ENCODE data around the gene FAM83B.
"Not testable (repeated sequence)": the region's sequence is repeated elsewhere in the genome, so short reads cannot be mapped to it uniquely, and the experiment has no call there.

Gene FAM83B

DNA sequence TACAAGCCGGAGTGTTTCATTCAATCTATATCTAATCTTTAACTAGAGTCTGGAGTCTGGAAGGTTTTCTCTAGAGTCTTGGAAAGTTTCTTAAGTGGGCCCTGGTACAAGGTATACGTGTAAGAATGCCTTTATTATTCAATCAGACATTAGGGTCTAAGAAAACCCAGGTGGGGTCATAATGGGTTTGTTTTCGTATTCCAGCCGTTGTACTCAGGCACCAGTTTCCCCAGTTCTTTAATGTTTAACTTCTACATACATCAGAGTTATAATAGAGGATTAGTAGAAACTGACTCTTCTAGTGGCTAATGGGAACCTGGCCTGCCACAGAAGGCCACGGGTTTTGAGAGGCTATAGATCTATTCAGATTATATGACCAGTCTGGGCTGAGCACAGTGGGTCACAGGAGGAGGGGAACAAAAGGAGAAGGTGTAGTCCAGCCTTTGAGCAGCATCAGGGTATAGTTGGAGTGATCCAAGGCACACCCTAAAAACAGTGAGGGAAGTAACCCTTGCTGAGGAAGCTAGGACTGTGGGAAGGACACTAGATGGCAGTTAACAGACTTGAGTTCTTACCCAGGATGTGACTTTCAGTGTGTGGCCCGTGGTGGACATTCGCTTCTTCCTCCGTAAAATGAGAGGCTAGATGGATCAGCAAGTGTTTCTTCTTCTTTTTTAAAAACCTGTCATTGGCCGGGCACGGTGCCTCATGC lies 15.5 kb downstream of the FAM83B start:
- DNase-seq (ENCODE audit: low spot score) = no peak

GRCh38 chr6:54864272-54864671 lies 17.7 kb downstream of the FAM83B start:
- DNase-seq (ENCODE audit: low spot score) = no peak

- no peak for DNase-seq (ENCODE audit: low spot score)
These were observed 18.6 kb downstream of the FAM83B start for GRCh38 chr6:54865091-54865631.

DNA sequence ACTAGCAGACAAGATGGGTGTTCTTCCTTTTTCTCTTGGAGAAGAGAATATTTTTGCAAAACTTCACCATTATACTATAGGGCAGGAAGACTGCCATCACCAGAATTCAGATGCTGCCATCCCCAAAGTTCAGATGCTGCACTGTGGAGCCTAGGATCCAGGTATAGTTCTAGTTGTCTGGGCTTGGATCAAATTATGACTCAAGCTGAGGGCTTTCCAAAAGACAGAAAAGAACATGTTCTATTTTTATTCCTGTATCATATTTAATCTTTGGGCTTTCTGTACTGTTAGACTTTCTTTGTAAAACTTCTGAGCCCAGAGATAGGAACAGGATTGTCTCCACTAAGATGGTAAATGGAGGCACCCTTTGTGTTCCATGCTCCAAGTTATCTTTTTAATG lies 22.0 kb downstream of the FAM83B start:
- DNase-seq (ENCODE audit: low spot score) = no peak

DNA sequence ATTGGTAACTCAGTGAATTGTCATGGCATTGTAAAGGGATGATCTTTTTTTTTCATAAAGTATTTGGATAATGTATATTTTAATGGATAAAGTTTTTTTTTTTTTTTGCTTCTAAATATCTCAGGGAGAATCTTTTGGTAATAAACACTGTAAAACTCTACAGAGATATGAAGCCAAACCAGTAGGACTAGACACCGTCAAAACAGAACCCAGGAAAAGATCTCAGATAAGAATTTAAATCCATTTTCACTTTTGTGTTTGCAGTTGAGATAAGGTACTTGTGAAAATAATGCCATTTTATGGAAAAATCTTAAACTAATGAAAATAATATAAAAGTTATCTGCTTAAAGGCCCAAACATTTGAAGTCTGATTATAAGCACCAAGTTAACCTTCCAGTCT lies 27.0 kb downstream of the FAM83B start:
- no peak for DNase-seq (ENCODE audit: low spot score)

DNA sequence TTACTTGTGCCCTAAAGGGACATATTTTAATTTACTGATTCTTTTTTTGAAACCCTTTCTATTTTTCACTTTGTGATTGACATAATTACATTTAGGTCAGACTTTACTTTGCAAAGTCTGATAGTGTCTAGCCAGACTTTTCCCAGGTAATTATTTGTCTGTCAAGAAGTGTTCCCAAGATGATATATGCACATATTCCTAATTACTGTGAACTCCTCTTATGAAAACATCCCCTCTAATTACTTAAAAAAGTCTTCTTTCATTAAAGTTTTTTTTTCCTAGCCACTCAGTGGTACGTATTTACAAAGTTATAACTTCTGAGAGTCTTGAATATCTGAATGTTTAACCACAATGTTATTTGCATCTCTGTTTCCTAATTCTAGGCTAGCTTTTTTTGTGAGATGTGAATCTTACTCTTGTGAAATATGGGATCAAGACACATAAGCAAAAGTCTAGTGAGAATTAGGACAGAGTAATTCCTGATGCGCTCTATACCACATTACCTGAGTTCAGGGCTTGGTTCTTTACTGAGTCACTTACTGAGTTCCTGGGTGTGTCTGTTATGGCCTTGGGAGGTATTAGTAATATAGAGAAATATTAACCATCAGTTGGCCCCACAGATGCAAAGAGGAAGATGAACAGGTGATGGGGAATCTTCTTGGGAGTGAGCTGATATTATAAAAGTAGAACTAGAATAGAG lies 27.9 kb downstream of the FAM83B start:
- no peak for DNase-seq (ENCODE audit: low spot score)

GRCh38 chr6:54875539-54875938 lies 29.0 kb downstream of the FAM83B start:
- DNase-seq (ENCODE audit: low spot score) = no peak

GRCh38 chr6:54876365-54876764 lies 29.8 kb downstream of the FAM83B start:
- DNase-seq (ENCODE audit: low spot score) = no peak

GRCh38 chr6:54876871-54877270 lies 30.3 kb downstream of the FAM83B start:
- DNase-seq (ENCODE audit: low spot score) = no peak

DNA sequence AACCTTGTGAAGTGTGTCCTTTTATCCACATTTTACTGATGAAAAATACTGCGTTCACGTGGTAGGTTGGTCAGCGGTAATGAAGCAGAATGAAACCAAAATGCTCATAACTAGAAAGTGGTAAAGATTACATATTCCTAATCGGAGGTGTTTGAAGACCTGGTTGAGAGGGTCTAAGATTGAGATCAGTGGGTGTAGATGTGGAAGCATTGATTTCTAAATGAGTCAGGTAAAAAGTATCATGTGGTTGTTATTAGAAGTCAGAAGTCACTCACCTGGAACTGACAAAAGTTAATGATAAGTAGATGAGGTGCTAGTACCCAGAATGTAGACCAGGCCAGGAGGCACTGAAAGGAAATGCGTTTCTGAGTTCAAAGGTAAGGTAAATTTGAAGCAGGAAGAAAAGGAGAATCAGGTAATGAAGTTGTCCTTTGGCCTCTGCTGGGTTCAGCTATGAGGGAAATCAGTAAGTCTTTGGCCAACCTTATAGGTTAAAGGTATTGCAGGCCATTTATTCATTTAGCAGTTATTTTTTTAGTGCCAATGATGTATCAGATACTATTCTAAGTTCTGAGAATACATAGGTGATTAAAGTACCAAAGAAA lies 31.2 kb downstream of the FAM83B start:
- DNase-seq (ENCODE audit: low spot score) = no peak

GRCh38 chr6:54878718-54879117 lies 32.1 kb downstream of the FAM83B start:
- no peak for DNase-seq (ENCODE audit: low spot score)

DNA sequence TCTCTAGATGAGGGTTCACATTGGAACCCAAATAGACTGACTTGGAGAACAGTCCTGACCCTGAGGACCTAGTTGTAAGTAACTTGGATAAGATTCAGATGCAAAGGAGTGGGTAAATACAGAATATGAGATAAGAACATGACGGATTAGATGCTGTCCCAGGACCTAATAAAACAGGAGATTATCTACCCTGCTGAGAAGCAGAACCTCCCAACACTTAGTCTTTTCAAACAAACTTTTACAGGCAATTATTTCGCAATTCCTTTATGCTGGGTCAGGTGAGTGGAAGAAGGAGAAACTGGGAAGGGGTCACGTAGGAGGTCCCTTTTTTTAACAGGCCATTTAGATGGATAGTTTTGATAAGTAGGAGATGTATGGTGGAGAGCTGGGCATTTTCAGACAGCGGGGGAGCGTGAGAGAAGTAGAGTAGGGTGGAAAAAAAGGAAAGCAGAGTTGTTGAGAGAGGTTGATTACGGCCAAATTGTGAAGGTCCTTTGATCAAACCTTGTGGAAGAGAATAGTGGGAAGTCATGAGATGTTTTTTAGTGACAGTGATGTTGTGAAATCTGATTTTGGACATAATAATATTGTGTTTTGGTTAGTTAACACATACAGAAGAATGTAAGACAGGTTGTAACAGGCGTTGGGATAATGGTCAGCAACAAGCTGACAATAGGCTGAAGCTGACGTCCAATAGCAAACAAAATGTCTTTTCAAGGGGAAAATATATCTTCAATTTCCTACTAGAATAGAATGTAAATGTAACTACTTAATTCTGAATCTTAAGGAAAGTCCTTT lies 32.8 kb downstream of the FAM83B start:
- no peak for DNase-seq (ENCODE audit: low spot score)

GRCh38 chr6:54881067-54881730 lies 34.6 kb downstream of the FAM83B start:
- no peak for DNase-seq (ENCODE audit: low spot score)

GRCh38 chr6:54881891-54882290 lies 35.3 kb downstream of the FAM83B start:
- DNase-seq (ENCODE audit: low spot score) = not testable (repeated sequence)

DNA sequence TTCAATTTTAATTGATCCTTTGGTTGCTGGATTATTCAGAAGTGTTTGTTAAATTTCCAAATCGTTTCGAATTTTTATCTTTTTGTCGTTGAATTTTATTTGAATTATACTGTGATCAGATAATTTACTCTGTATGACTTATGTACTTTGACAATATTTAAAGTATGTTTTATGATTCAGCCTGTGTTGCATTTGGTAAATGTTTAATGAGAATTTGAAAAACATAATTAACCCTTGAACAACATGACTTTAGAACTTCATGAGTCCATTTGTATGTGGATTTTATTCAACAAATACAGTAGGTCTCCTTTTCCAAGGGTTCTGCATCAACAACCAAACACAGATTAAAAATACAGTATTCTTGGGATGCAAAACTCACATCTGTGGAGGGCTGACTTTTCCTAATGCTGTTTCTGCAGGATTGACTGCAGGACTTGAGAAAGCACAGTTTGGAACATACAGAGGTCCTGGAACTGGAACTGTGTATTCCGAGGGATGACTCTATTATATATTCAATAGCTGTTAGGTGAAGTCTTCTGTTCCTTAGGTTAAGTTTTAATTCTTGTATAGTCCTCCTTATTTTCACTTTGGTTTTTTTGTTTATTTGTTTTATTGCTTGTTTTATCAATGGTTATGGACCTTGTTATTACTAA lies 40.5 kb downstream of the FAM83B start:
- DNase-seq (ENCODE audit: low spot score) = no peak

GRCh38 chr6:54891536-54891935 lies 45.0 kb downstream of the FAM83B start:
- DNase-seq (ENCODE audit: low spot score) = no peak

- no peak for DNase-seq (ENCODE audit: low spot score)
These were observed 46.3 kb downstream of the FAM83B start for GRCh38 chr6:54892831-54893230.

GRCh38 chr6:54893818-54894217 lies 47.2 kb downstream of the FAM83B start:
- no peak for DNase-seq (ENCODE audit: low spot score)

DNA sequence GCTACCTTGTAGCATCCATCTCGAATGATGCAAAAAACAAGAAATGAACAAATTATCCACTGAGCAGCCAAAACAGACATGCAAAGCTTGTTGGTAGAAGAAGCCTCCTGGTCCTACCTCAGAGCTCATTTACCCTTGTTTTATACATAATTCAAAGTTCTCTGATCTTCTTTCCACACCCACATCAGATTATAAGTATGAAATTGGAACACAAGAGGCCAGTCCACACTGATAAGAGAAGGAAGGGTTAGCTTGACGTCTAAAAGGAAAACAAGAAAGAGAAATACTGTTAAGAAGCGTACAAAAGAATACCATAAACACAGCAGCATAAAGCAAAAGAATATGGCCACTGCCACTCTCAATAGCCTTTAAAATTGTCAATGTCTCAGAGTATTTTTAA lies 49.7 kb downstream of the FAM83B start:
- DNase-seq (ENCODE audit: low spot score) = no peak

DNA sequence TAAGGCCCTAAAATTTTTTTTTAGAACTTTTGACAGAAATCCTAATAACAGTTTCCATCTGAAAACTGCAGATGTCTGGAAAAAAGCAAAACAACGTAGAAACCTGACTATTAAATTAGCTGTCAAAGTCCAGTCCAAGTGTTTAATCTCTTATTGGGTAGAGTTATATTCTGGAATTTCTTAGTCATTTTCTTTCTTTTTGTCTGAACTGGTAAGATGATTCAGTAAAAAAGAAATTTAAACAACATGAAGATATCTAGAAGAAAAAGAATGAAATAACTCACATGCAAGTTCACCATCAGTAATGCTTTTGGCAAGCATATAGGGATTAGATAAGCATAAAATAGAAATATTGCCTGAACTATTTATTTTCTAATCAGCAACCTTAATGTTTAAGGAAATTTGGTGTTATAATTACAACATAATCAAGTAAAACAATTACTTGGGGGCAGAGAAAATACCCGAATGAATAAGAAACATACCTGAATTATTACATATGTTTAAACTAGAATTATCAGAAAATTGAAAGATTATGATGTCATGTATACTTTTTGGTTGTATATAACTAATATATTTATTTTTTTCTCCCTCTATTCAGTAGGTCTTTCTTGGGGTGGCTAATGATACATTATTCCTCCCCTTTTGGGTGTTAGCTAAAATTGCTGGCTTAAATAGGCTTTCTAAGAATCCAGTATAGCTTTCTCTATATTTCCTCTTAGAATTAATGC lies 51.1 kb downstream of the FAM83B start:
- DNase-seq (ENCODE audit: low spot score) = no peak

GRCh38 chr6:54898767-54899166 lies 52.2 kb downstream of the FAM83B start:
- DNase-seq (ENCODE audit: low spot score) = no peak

Measured in kidney capillary endothelial cell (primary cell).